ENCODE measurements around the gene UGP2.
"Not testable (repeated sequence)": the region's sequence is repeated elsewhere in the genome, so short reads cannot be mapped to it uniquely, and the experiment has no call there.

UGP2 gene

GRCh38 chr2:63841254-63842022 lies at the start of gene UGP2:
TSS of gene UGP2 (plus strand) at chr2:63841896. CDS start at chr2:63842186, 290 bp downstream.
- DNase-seq (ENCODE audit: low spot score), result peak; percentile 72

GRCh38 chr2:63792530-63792929 lies 49.2 kb upstream of the UGP2 start:
- DNase-seq (ENCODE audit: low spot score), result no peak

GRCh38 chr2:63796366-63796765 lies 45.3 kb upstream of the UGP2 start:
- no peak for DNase-seq (ENCODE audit: low spot score)

GRCh38 chr2:63796796-63797195 lies 44.9 kb upstream of the UGP2 start:
- no peak for DNase-seq (ENCODE audit: low spot score)

- DNase-seq (ENCODE audit: low spot score), result no peak
These were observed 40.2 kb upstream of the UGP2 start for GRCh38 chr2:63801455-63801854.

- DNase-seq (ENCODE audit: low spot score), result no peak
These were observed 36.3 kb upstream of the UGP2 start for GRCh38 chr2:63805412-63805811.

- DNase-seq (ENCODE audit: low spot score), result not testable (repeated sequence)
These were observed 33.7 kb upstream of the UGP2 start for GRCh38 chr2:63808036-63808435.

- not testable (repeated sequence) for DNase-seq (ENCODE audit: low spot score)
These were observed 32.8 kb upstream of the UGP2 start for GRCh38 chr2:63808911-63809310.

GRCh38 chr2:63811063-63811462 lies 30.6 kb upstream of the UGP2 start:
- DNase-seq (ENCODE audit: low spot score), result no peak

- DNase-seq (ENCODE audit: low spot score), result not testable (repeated sequence)
These were observed 29.8 kb upstream of the UGP2 start for GRCh38 chr2:63811870-63812269.

- DNase-seq (ENCODE audit: low spot score), result no peak
These were observed 27.6 kb upstream of the UGP2 start for GRCh38 chr2:63814114-63814513.

- DNase-seq (ENCODE audit: low spot score), result no peak
These were observed 24.3 kb upstream of the UGP2 start for GRCh38 chr2:63817382-63817781.

GRCh38 chr2:63818271-63818670 lies 23.4 kb upstream of the UGP2 start:
- DNase-seq (ENCODE audit: low spot score), result no peak

- DNase-seq (ENCODE audit: low spot score), result no peak
These were observed 22.4 kb upstream of the UGP2 start for GRCh38 chr2:63819256-63819655.

- no peak for DNase-seq (ENCODE audit: low spot score)
These were observed 21.7 kb upstream of the UGP2 start for GRCh38 chr2:63819765-63820717.

- DNase-seq (ENCODE audit: low spot score), result no peak
These were observed 20.7 kb upstream of the UGP2 start for GRCh38 chr2:63820969-63821368.

GRCh38 chr2:63821396-63821795 lies 20.3 kb upstream of the UGP2 start:
- DNase-seq (ENCODE audit: low spot score), result no peak

- no peak for DNase-seq (ENCODE audit: low spot score)
These were observed 19.2 kb upstream of the UGP2 start for GRCh38 chr2:63822478-63822877.

GRCh38 chr2:63827749-63828148 lies 13.9 kb upstream of the UGP2 start:
- no peak for DNase-seq (ENCODE audit: low spot score)

- DNase-seq (ENCODE audit: low spot score), result no peak
These were observed 10.5 kb upstream of the UGP2 start for GRCh38 chr2:63831176-63831575.

- no peak for DNase-seq (ENCODE audit: low spot score)
These were observed 7.3 kb upstream of the UGP2 start for GRCh38 chr2:63834401-63834800.

- DNase-seq (ENCODE audit: low spot score), result no peak
These were observed 4.6 kb upstream of the UGP2 start for GRCh38 chr2:63837036-63837594.

All from putamen (tissue), 1 donor.